Thymus (tissue), 11 donors: ENCODE data around the gene DENND5A. TPM values are rescaled to one million over a fixed set of nuclear protein-coding genes. Genes with fewer than 3 reads are reported as not detected.

ENCODE experiments used
- DNase-seq, 9 donors: peaks; one replicate each; pipeline ENCODE4 v3.0.0-alpha.2; 2013; ENCODE audit warnings: low spot score in 9 of 9, low read depth in 6 of 9, missing footprints in 1 of 9
- H3K27ac ChIP-seq, 2 donors: one replicate each; pipeline ENCODE4 v1.5.1; 2013; ENCODE audit warnings: control low read depth in 1 of 2, low read depth in 1 of 2, low read length in 1 of 2, mild to moderate bottlenecking in 1 of 2, moderate library complexity in 1 of 2
- H3K27me3 ChIP-seq, 2 donors: one replicate each; pipeline ENCODE4 v1.5.1; 2013; ENCODE audit warnings: low read length in 1 of 2; ENCODE audit not compliant: control insufficient read depth in 2 of 2, insufficient read depth in 1 of 2
- H3K36me3 ChIP-seq, 2 donors: one replicate each; pipeline ENCODE4 v1.5.1; 2013; ENCODE audit warnings: low read length in 1 of 2, mild to moderate bottlenecking in 1 of 2, moderate library complexity in 1 of 2; ENCODE audit not compliant: control insufficient read depth in 2 of 2, insufficient read depth in 2 of 2
- H3K4me1 ChIP-seq, 2 donors: one replicate each; pipeline ENCODE4 v1.5.1; 2013; ENCODE audit warnings: low read length in 2 of 2; ENCODE audit not compliant: control insufficient read depth in 2 of 2, insufficient read depth in 2 of 2
- H3K4me3 ChIP-seq, 2 donors: one replicate each; pipeline ENCODE4 v1.5.1; 2013; ENCODE audit warnings: low read length in 2 of 2, control low read depth in 1 of 2, mild to moderate bottlenecking in 1 of 2
- H3K9me3 ChIP-seq, 2 donors: one replicate each; pipeline ENCODE4 v1.5.1; 2013; ENCODE audit warnings: low read length in 1 of 2, mild to moderate bottlenecking in 1 of 2; ENCODE audit not compliant: control insufficient read depth in 2 of 2, insufficient read depth in 1 of 2
- WGBS: extraction: QIAGEN DNeasy Blood & Tissue Kit; methylation state at CpG from one replicate; pipeline ENCODE4 v1.1.7; 2013; 5-methylcytosine and 5-hydroxymethylcytosine counted together
- polyA plus RNA-seq: library from polyadenylated mRNA; stranded (reverse); fragments of 200-250 nt; gene quantifications from one replicate; pipeline ENCODE4 v1.2.3, GENCODE V29; 2013
- total RNA-seq: library from RNA; stranded (reverse); fragments of 120-200 nt; gene quantifications from one replicate; pipeline ENCODE4 v1.2.4, GENCODE V29; 2013
- donor health status: healthy.

The DENND5A gene
- total and polyA plus RNA-seq, 2 donors: 34.6 to 45.8 TPM

DNA sequence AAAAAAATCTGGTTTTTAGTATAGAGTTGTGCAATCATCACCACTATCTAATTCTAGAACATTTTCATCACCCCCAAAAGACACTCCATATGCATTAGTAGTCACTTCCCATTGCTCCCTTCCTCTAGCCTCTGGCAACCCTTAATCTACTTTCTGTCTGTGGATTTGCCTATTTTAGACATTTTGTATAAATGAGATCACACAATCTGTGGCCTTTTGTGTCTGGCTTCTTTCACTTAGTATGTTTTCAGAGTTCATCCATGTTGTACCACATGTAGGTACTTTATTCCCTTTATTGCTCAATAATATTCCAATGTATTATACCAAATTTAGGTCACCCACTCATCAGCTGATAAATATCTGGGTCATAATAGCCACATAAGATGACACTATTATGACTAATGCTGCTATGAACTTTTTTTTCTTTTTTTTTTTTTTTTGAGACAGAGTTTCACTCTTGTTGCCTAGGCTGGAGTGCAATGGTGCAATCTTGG, 106.2 kb downstream of the DENND5A start:
- H3K9me3 ChIP-seq: no peaks in the 10 kb centered on the region
- no peaks in the 10 kb centered on the region for H3K27me3 ChIP-seq
- no peaks in the 10 kb centered on the region for H3K4me1 ChIP-seq
- H3K27ac ChIP-seq: no peak overlapping the region
- H3K4me3 ChIP-seq: no peak overlapping the region
- H3K36me3 ChIP-seq: peaks cover 0 to 6% of the 10 kb centered on the region in 2 donors
- DNase-seq: no peak

DNA sequence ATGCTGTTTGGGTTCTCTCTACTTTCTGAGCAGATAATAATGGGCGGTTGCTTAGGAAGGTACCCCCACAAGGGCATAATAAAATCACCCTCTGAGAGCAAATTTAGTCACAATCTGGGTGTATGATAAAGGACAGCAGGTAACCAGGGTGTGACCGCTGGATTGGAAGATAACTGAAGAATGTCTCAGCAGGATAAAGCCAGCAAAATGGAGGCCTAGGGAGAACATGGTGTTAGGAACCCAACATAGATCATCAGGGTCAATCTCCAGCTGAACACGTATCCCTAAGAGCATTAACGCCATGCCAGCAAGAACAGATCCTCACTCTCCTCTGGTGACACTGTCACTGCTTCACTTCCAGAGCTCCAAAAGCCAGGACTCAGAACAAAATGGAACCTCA, 109.2 kb downstream of the DENND5A start:
- DNase-seq: no peak
- Histone ChIP-seq H3K27ac (no peak overlapping the region), H3K9me3 (no peaks in the 10 kb centered on the region), H3K27me3 (no peaks in the 10 kb centered on the region), H3K36me3 (peaks cover 0 to 15% of the 10 kb centered on the region in 2 donors), H3K4me1 (no peaks in the 10 kb centered on the region), H3K4me3 (no peak overlapping the region)
- 97% methylated on average over 4 of the region's 4 CpGs for WGBS

DNA sequence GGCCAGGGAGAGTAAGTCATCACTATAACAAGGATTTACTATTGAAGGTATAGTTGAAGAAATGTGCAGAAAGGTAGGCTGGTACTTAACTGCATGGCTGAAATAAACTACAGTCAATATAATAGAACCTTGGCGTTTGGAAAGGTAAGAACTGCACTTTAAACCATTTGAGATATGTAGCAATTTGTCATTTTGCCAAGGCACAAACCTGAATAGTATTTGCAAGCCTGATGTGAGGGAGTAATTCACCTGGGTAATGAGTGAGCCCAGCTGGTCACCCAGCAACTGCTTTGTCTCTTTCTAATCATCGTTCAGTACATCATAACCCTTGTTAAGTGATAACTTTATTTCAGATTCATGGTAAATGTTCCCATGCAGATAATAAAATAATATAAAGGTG, 111.5 kb downstream of the DENND5A start:
- DNase-seq: no peak
- no peaks in the 10 kb centered on the region for H3K27me3 ChIP-seq
- peaks cover 0 to 31% of the 10 kb centered on the region in 2 donors for H3K36me3 ChIP-seq
- no peaks in the 10 kb centered on the region for H3K4me1 ChIP-seq
- H3K4me3 ChIP-seq: no peak overlapping the region
- 94% methylated on average over 2 of the region's 2 CpGs for WGBS
- no peaks in the 10 kb centered on the region for H3K9me3 ChIP-seq
- H3K27ac ChIP-seq: no peak overlapping the region

DNA sequence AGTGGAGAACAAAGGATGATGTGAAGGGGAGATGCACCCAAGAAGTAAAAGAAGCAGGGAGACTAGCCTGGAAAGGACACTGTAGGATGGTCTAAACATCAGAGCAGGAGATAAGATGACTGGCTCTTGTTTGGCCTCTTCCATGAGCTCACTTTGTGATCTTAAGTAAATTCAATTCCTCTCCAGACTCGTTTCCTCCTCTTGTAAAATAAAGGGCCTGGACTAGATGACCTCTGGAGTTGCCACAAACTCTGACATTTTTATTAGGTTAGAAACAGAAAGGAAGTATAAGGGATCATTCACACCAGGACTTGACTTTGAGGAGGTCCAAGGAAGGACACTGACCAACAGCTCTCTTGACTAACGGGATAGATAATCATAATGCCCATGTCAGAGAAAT, 113.5 kb downstream of the DENND5A start:
- Histone ChIP-seq H3K4me3 (no peak overlapping the region), H3K9me3 (no peaks in the 10 kb centered on the region), H3K36me3 (peaks cover 0 to 28% of the 10 kb centered on the region in 2 donors), H3K4me1 (peaks cover 0 to 7% of the 10 kb centered on the region in 2 donors), H3K27me3 (no peaks in the 10 kb centered on the region), H3K27ac (no peak overlapping the region)
- WGBS: 96% methylated on average over 2 of the region's 2 CpGs
- no peak for DNase-seq

DNA sequence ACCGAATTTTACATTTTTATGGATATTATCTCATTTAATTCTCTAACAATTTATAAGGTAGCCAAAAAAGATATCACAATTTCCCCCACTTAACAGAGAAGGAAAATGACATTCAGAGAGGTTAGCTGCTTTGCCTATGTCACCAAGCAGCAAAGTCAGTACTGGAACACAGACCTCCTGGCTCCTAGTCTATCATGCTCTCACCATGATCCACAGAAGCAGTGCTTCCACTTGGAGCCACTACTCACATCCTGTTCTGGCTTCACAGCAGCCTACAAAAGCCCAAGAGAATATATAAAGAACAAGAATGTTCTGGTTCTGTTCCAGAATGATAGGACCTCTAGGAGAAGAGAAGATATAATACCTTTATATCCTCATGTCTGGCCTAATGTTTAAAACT, 114.2 kb downstream of the DENND5A start:
- no peaks in the 10 kb centered on the region for H3K27me3 ChIP-seq
- H3K36me3 ChIP-seq: peaks cover 0 to 29% of the 10 kb centered on the region in 2 donors
- DNase-seq: no peak

DNA sequence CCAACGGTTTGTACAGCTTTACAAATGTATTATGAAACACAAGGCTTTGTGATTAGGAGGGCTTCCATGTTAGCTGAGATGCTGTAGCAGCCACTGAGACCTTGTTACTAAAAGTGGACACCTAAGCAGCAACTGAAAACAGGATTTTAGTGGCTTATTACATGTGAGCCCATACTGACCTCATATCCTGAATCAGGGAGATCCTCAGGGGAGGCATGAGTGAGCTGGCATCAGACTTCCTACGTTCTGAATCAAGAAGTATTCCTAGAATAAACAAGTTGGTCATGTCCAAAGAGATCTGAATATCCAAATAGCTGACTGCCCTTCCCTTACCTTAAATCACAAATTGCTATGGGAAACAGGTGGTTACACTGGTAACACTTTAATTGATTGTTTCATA, 114.6 kb downstream of the DENND5A start:
- Histone ChIP-seq H3K27me3 (no peaks in the 10 kb centered on the region), H3K9me3 (no peaks in the 10 kb centered on the region), H3K27ac (no peak overlapping the region), H3K4me3 (no peak overlapping the region), H3K36me3 (peaks cover 0 to 32% of the 10 kb centered on the region in 2 donors), H3K4me1 (peaks cover 0 to 7% of the 10 kb centered on the region in 2 donors)
- 94% methylated on average over 2 of the region's 2 CpGs for WGBS
- DNase-seq: no peak

More for the DNA sequence above, 114.2 kb downstream of the DENND5A start:
- 100% methylated on average over 1 of the region's 1 CpG for WGBS
- H3K4me3 ChIP-seq: no peak overlapping the region
- peaks cover 0 to 7% of the 10 kb centered on the region in 2 donors for H3K4me1 ChIP-seq
- H3K27ac ChIP-seq: no peak overlapping the region
- no peaks in the 10 kb centered on the region for H3K9me3 ChIP-seq

DNA sequence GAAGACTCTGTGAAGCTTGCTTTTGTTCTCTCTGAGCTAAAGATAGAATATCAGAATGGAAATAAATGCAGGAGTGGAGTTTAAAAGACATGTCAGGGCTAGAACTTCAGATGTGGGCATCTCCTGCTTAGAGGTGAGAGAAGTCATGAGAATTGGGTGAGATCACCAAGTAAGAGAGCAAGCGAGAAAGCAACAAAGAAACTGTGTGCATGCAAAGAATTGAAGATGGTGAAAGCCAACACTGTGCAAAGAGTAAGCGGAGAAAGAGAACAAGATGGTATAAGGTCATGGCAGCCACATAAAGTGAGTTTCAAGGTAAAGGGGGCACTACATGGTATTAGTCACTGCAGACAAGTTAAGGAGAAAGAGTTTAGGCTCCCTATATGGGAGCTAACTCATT, 116.4 kb downstream of the DENND5A start:
- Histone ChIP-seq H3K27me3 (no peaks in the 10 kb centered on the region), H3K27ac (no peak overlapping the region), H3K36me3 (peaks cover 0 to 41% of the 10 kb centered on the region in 2 donors), H3K9me3 (no peaks in the 10 kb centered on the region), H3K4me3 (no peak overlapping the region), H3K4me1 (peaks cover 0 to 15% of the 10 kb centered on the region in 2 donors)
- WGBS: 87% methylated on average over 2 of the region's 2 CpGs
- DNase-seq: peak in 3 of 9 donors; percentile 5 to 41 (median 12)

DNA sequence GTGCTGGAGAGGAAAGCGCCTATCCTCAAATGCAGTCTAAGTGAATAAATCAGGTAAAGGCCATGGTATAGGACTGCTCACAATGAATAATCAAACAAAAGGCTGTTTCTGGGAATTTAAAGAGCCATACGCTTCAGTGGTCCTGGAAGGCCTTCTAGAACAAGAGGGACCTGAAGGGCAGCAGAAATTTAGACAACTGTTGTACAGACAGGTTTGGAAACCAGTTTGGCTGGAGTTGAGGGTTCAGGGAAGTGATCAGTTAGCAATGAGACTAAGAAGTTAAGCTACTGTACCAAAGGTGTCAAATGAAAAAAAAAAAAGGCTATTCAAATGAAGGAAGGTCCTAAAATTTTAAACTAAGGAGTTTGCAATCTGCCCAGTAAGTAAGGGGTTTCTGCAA, 117.1 kb downstream of the DENND5A start:
- Histone ChIP-seq H3K9me3 (no peaks in the 10 kb centered on the region), H3K4me3 (no peak overlapping the region), H3K27me3 (no peaks in the 10 kb centered on the region), H3K36me3 (peaks cover 0 to 43% of the 10 kb centered on the region in 2 donors), H3K27ac (no peak overlapping the region), H3K4me1 (peaks cover 0 to 15% of the 10 kb centered on the region in 2 donors)
- over 99% methylated on average over 2 of the region's 2 CpGs for whole genome bisulfite sequencing
- no peak for DNase-seq

DNA sequence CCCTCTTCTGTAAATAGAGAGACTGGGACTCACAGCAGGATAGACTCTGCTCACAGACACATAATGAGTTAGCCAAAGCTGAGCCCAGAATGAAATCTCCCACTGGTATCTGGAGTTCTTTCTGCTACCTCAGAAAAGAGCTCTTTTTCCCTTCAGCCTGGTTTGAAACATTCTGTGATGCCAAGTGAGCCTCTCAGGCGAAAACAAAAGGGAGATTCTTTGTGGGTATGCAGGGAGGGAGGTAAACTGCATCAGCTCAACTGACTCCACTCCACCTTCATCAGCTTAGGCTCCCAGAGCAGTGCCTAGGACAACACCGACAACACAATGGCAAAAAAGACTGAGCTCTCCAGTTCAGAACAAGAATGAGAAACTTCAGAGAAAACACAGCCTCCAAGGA, 118.7 kb downstream of the DENND5A start:
- 96% methylated on average over 2 of the region's 2 CpGs for WGBS
- no peak overlapping the region for H3K4me3 ChIP-seq
- no peak for DNase-seq
- no peaks in the 10 kb centered on the region for H3K9me3 ChIP-seq
- H3K27me3 ChIP-seq: no peaks in the 10 kb centered on the region
- no peak overlapping the region for H3K27ac ChIP-seq
- H3K36me3 ChIP-seq: peaks cover 0 to 46% of the 10 kb centered on the region in 2 donors
- peaks cover 0 to 15% of the 10 kb centered on the region in 2 donors for H3K4me1 ChIP-seq
